NB4 (cell line): ENCODE measurements around the gene KCTD21.

ENCODE experiments used
- MAX ChIP-seq: IDR thresholded peaks from 2 replicates; pipeline ENCODE4 v1.6.1; 2011; ENCODE audit warnings: low read depth, low read length
- MYC ChIP-seq: IDR thresholded peaks from 2 replicates; pipeline ENCODE4 v1.6.1; 2011; ENCODE audit warnings: low read depth, low read length
- POLR2A ChIP-seq: IDR thresholded peaks from 2 replicates; pipeline ENCODE4 v1.6.1; 2011; ENCODE audit warnings: mild to moderate bottlenecking; ENCODE audit not compliant: insufficient read length; ENCODE audit errors: extremely low read depth
- TF ChIP-seq, protein P1 (sequence below): IDR thresholded peaks from one replicate; pipeline ENCODE4 v1.5.1; 2012; ENCODE audit warnings: low read depth, low read length

- TF ChIP-seq POLR2A = no peak
- TF ChIP-seq, protein P1, sequence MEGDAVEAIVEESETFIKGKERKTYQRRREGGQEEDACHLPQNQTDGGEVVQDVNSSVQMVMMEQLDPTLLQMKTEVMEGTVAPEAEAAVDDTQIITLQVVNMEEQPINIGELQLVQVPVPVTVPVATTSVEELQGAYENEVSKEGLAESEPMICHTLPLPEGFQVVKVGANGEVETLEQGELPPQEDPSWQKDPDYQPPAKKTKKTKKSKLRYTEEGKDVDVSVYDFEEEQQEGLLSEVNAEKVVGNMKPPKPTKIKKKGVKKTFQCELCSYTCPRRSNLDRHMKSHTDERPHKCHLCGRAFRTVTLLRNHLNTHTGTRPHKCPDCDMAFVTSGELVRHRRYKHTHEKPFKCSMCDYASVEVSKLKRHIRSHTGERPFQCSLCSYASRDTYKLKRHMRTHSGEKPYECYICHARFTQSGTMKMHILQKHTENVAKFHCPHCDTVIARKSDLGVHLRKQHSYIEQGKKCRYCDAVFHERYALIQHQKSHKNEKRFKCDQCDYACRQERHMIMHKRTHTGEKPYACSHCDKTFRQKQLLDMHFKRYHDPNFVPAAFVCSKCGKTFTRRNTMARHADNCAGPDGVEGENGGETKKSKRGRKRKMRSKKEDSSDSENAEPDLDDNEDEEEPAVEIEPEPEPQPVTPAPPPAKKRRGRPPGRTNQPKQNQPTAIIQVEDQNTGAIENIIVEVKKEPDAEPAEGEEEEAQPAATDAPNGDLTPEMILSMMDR = no peak
- TF ChIP-seq MYC = no peak
- no peak for TF ChIP-seq MAX
Measured at GRCh38 chr11:78217650-78218541, 29.5 kb upstream of the KCTD21 start.
